SJSA1 (cell line): ENCODE measurements around the gene ZNF335. TPM values are rescaled to one million over a fixed set of nuclear protein-coding genes. Genes with fewer than 3 reads are reported as not detected.
A peak's percentile ranks its signal among the peaks of the same experiment; 100 is the strongest.

ENCODE experiments used
- DNase-seq, 2 experiments: peaks; one replicate each; pipeline ENCODE4 v3.0.0-alpha.2; 2015 to 2020; ENCODE audit warnings: low spot score in 2 of 2, low read depth in 1 of 2
- H3K27ac ChIP-seq: fragments of 250-450 bp; sonication (Bioruptor Pico); 2 replicates; pipeline ENCODE4 v1.5.1; 2020; ENCODE audit warnings: mild to moderate bottlenecking, moderate library complexity
- H3K27me3 ChIP-seq: fragments of 250-450 bp; sonication (Bioruptor Pico); replicated peaks from 2 replicates; pipeline ENCODE4 v1.5.1; 2020; ENCODE audit warnings: mild to moderate bottlenecking, moderate library complexity
- H3K36me3 ChIP-seq: fragments of 250-450 bp; sonication (Bioruptor Pico); 2 replicates; pipeline ENCODE4 v1.5.1; 2020; ENCODE audit warnings: mild to moderate bottlenecking
- H3K4me1 ChIP-seq: fragments of 250-450 bp; sonication (Bioruptor Pico); replicated peaks from 2 replicates; pipeline ENCODE4 v1.6.1; 2021; ENCODE audit warnings: mild to moderate bottlenecking
- H3K4me3 ChIP-seq: fragments of 250-450 bp; sonication (Bioruptor Pico); 2 replicates; pipeline ENCODE4 v1.5.1; 2020; ENCODE audit warnings: mild to moderate bottlenecking
- H3K9me3 ChIP-seq: fragments of 250-450 bp; sonication (Bioruptor Pico); replicated peaks from 2 replicates; pipeline ENCODE4 v1.5.1; 2020; ENCODE audit warnings: mild to moderate bottlenecking
- total RNA-seq: library from RNA; depleted of rRNA; stranded (reverse); fragments of >200 nt; shearing (Covaris generic); gene quantifications from 2 replicates; pipeline ENCODE4 v1.2.3, GENCODE V29; 2014; rRNA removed

Gene ZNF335
- total RNA-seq = 8.1 and 12.2 TPM in 2 replicates

- no peaks in the 10 kb centered on the region for H3K9me3 ChIP-seq
- H3K36me3 ChIP-seq = peaks cover 39% of the 10 kb centered on the region
- no peaks in the 10 kb centered on the region for H3K27me3 ChIP-seq
Observed at GRCh38 chr20:45971675-45972499, at the start of gene ZNF335. Gene ZNF335 (minus strand): TSS chr20:45972203. CDS start chr20:45971410, 793 bp downstream.

GRCh38 chr20:46020555-46020954 is 48.6 kb upstream of the ZNF335 start:
- H3K4me3 ChIP-seq = no peak overlapping the region
- H3K27ac ChIP-seq = no peak overlapping the region
- no peak for DNase-seq
- no peaks in the 10 kb centered on the region for H3K9me3 ChIP-seq
- H3K27me3 ChIP-seq = peaks cover 47% of the 10 kb centered on the region
- H3K36me3 ChIP-seq = no peaks in the 10 kb centered on the region
- H3K4me1 ChIP-seq = no peaks in the 10 kb centered on the region

More at GRCh38 chr20:45971675-45972499, at the start of gene ZNF335:
- peak within 1 kb of the TSS; percentile 69 for H3K4me3 ChIP-seq
- peak; percentile 95 to 100 for DNase-seq
- peaks cover 26% of the 10 kb centered on the region for H3K4me1 ChIP-seq
- H3K27ac ChIP-seq = peak within 1 kb of the TSS; percentile 100

- Histone ChIP-seq H3K4me1 (peaks cover 5% of the 10 kb centered on the region), H3K27me3 (peaks cover 63% of the 10 kb centered on the region), H3K4me3 (no peak overlapping the region), H3K27ac (no peak overlapping the region), H3K36me3 (no peaks in the 10 kb centered on the region), H3K9me3 (no peaks in the 10 kb centered on the region)
- DNase-seq = no peak
Observed at GRCh38 chr20:46018611-46019010, 46.6 kb upstream of the ZNF335 start.

GRCh38 chr20:46018112-46018511 is 46.1 kb upstream of the ZNF335 start:
- Histone ChIP-seq H3K27me3 (peaks cover 63% of the 10 kb centered on the region), H3K27ac (no peak overlapping the region), H3K4me1 (peaks cover 8% of the 10 kb centered on the region), H3K9me3 (no peaks in the 10 kb centered on the region), H3K4me3 (no peak overlapping the region), H3K36me3 (no peaks in the 10 kb centered on the region)
- no peak for DNase-seq

- H3K36me3 ChIP-seq = no peaks in the 10 kb centered on the region
- H3K4me3 ChIP-seq = no peak overlapping the region
- H3K4me1 ChIP-seq = peaks cover 8% of the 10 kb centered on the region
- DNase-seq = no peak
- H3K27ac ChIP-seq = no peak overlapping the region
- peaks cover 65% of the 10 kb centered on the region for H3K27me3 ChIP-seq
- no peaks in the 10 kb centered on the region for H3K9me3 ChIP-seq
Observed at GRCh38 chr20:46017272-46017671, 45.3 kb upstream of the ZNF335 start.

GRCh38 chr20:46014517-46015396 is 42.8 kb upstream of the ZNF335 start:
- H3K9me3 ChIP-seq = 0 out of 2 replicates have a peak, but pooled peaks cover 4% of the 10 kb centered on the region
- no peak overlapping the region for H3K4me3 ChIP-seq
- peaks cover 66% of the 10 kb centered on the region for H3K27me3 ChIP-seq
- no peak overlapping the region for H3K27ac ChIP-seq
- peaks cover 8% of the 10 kb centered on the region for H3K4me1 ChIP-seq
- no peaks in the 10 kb centered on the region for H3K36me3 ChIP-seq
- no peak for DNase-seq

- Histone ChIP-seq H3K9me3 (0 out of 2 replicates have a peak, but pooled peaks cover 4% of the 10 kb centered on the region), H3K4me1 (peaks cover 8% of the 10 kb centered on the region), H3K4me3 (no peak overlapping the region), H3K27me3 (peaks cover 69% of the 10 kb centered on the region), H3K36me3 (no peaks in the 10 kb centered on the region), H3K27ac (no peak overlapping the region)
- peak in 1 of 2 experiments; percentile 44 for DNase-seq
Observed at GRCh38 chr20:46013829-46014516, 42.0 kb upstream of the ZNF335 start.

GRCh38 chr20:46013322-46013828 is 41.4 kb upstream of the ZNF335 start:
- DNase-seq = no peak
- no peaks in the 10 kb centered on the region for H3K36me3 ChIP-seq
- H3K4me1 ChIP-seq = peaks cover 8% of the 10 kb centered on the region
- no peak overlapping the region for H3K27ac ChIP-seq
- peaks cover 65% of the 10 kb centered on the region for H3K27me3 ChIP-seq
- 0 out of 2 replicates have a peak, but pooled peaks cover 4% of the 10 kb centered on the region for H3K9me3 ChIP-seq
- no peak overlapping the region for H3K4me3 ChIP-seq

- no peaks in the 10 kb centered on the region for H3K36me3 ChIP-seq
- peaks cover 62% of the 10 kb centered on the region for H3K27me3 ChIP-seq
- H3K27ac ChIP-seq = no peak overlapping the region
- H3K4me1 ChIP-seq = peaks cover 8% of the 10 kb centered on the region
- DNase-seq = no peak
- H3K9me3 ChIP-seq = 0 out of 2 replicates have a peak, but pooled peaks cover 4% of the 10 kb centered on the region
- H3K4me3 ChIP-seq = no peak overlapping the region
Observed at GRCh38 chr20:46012921-46013320, 40.9 kb upstream of the ZNF335 start.

GRCh38 chr20:46011631-46012482 is 39.9 kb upstream of the ZNF335 start:
- peaks cover 61% of the 10 kb centered on the region for H3K27me3 ChIP-seq
- H3K9me3 ChIP-seq = 0 out of 2 replicates have a peak, but pooled peaks cover 4% of the 10 kb centered on the region
- H3K4me1 ChIP-seq = peaks cover 8% of the 10 kb centered on the region
- no peaks in the 10 kb centered on the region for H3K36me3 ChIP-seq
- H3K4me3 ChIP-seq = no peak overlapping the region
- peak; percentile 10 to 67 for DNase-seq
- H3K27ac ChIP-seq = no peak overlapping the region

GRCh38 chr20:46010491-46011391 is 38.7 kb upstream of the ZNF335 start:
- Histone ChIP-seq H3K4me3 (no peak overlapping the region), H3K36me3 (no peaks in the 10 kb centered on the region), H3K27me3 (peaks cover 55% of the 10 kb centered on the region), H3K27ac (no peak overlapping the region), H3K4me1 (peaks cover 8% of the 10 kb centered on the region), H3K9me3 (0 out of 2 replicates have a peak, but pooled peaks cover 4% of the 10 kb centered on the region)
- no peak for DNase-seq

GRCh38 chr20:46009816-46010215 is 37.8 kb upstream of the ZNF335 start:
- no peak overlapping the region for H3K27ac ChIP-seq
- peaks cover 8% of the 10 kb centered on the region for H3K4me1 ChIP-seq
- 0 out of 2 replicates have a peak, but pooled peaks cover 4% of the 10 kb centered on the region for H3K9me3 ChIP-seq
- H3K27me3 ChIP-seq = peaks cover 50% of the 10 kb centered on the region
- no peak for DNase-seq
- H3K4me3 ChIP-seq = no peak overlapping the region
- no peaks in the 10 kb centered on the region for H3K36me3 ChIP-seq
